ENCODE measurements around the gene PDS5B. TPM values are rescaled to one million over a fixed set of nuclear protein-coding genes. Genes with fewer than 3 reads are reported as not detected.

PDS5B gene
- total and polyA plus RNA-seq, 2 donors (not counting 1 experiment from before 2014, with no cell fraction given) = 6.6 to 62.9 TPM

- no peak overlapping the region for H3K9ac ChIP-seq (ENCODE audit: low read length)
- intact Hi-C loops (cut with micrococcal nuclease) = no loop called here
- peaks cover 43% of the 10 kb centered on the region for H4K20me1 ChIP-seq (ENCODE audit: control insufficient read depth, insufficient read depth, low read length, poor library complexity, severe bottlenecking)
- H2AFZ ChIP-seq (ENCODE audit: insufficient read depth, low read depth, low read length, poor library complexity, severe bottlenecking) = no peak overlapping the region
- peaks cover 0 to 3% of the 10 kb centered on the region in 2 donors for H3K4me1 ChIP-seq (ENCODE audit: control insufficient read depth in 2 of 2, insufficient read depth in 2 of 2, low read length in 2 of 2)
- H3K36me3 ChIP-seq (replicated peaks in 1 of 2; ENCODE audit: control extremely low read depth in 1 of 2, control insufficient read depth in 1 of 2, extremely low read depth in 1 of 2, insufficient read depth in 2 of 2, low read length in 1 of 2) = peaks cover 0 to 3% of the 10 kb centered on the region in 2 experiments
- POLR2A ChIA-PET = no interaction called here
- H3K27ac Mint-ChIP-seq = no peak overlapping the region
- peaks cover 3% of the 10 kb centered on the region for H3K9me3 Mint-ChIP-seq (ENCODE audit: insufficient read depth)
- H3K4me2 ChIP-seq (replicated peaks; ENCODE audit: low read depth, low read length, poor library complexity, severe bottlenecking) = no peak overlapping the region
- H3K27me3 ChIP-seq (replicated peaks in 1 of 4; ENCODE audit: control extremely low read depth in 1 of 4, control insufficient read depth in 3 of 4, insufficient read depth in 4 of 4, low read length in 3 of 4) = no peaks in the 10 kb centered on the region
- H3K27ac ChIP-seq (ENCODE audit: low read length in 2 of 2) = no peak overlapping the region
- H3K4me3 Mint-ChIP-seq = no peak overlapping the region
- H3K4me3 ChIP-seq (ENCODE audit: control extremely low read depth in 1 of 5, extremely low read depth in 1 of 5, insufficient read depth in 1 of 5, low read depth in 2 of 5, low read length in 4 of 5) = no peak overlapping the region
- H3K79me2 ChIP-seq (ENCODE audit: control insufficient read depth, insufficient read depth, low read length) = peaks cover 90% of the 10 kb centered on the region
- TF ChIP-seq CTCF (IDR thresholded peaks at IDR 0.05) = no peak
- no peak for TF ChIP-seq EZH2 (IDR thresholded peaks at IDR 0.05; ENCODE audit: borderline replicate concordance, insufficient read depth, low read depth, low read length, poor library complexity, severe bottlenecking)
- peaks cover 0 to 8% (median 0%) of the 10 kb centered on the region in 3 donors for H3K9me3 ChIP-seq (ENCODE audit: control extremely low read depth in 1 of 3, control insufficient read depth in 2 of 3, insufficient read depth in 1 of 3, low read length in 2 of 3)
- H3K27me3 Mint-ChIP-seq = no peaks in the 10 kb centered on the region
- CTCF ChIA-PET = no interaction called here
- no peak for ATAC-seq (ENCODE audit: low read depth)
- no CpG with 5 or more reads among the region's 1 CpG for WGBS (ENCODE audit: insufficient coverage)
- H3K4me1 Mint-ChIP-seq = peaks cover 53% of the 10 kb centered on the region
- DNase-seq = no peak
Observed at GRCh38 chr13:32610538-32610937, 24.3 kb downstream of the PDS5B start.

- H4K20me1 ChIP-seq (ENCODE audit: control insufficient read depth, insufficient read depth, low read length, poor library complexity, severe bottlenecking) = peaks cover 43% of the 10 kb centered on the region
- no peak overlapping the region for H3K4me3 ChIP-seq (ENCODE audit: control extremely low read depth in 1 of 5, extremely low read depth in 1 of 5, insufficient read depth in 1 of 5, low read depth in 2 of 5, low read length in 4 of 5)
- no peak overlapping the region for H2AFZ ChIP-seq (ENCODE audit: insufficient read depth, low read depth, low read length, poor library complexity, severe bottlenecking)
- POLR2A ChIA-PET = no interaction called here
- peaks cover 93% of the 10 kb centered on the region for H3K79me2 ChIP-seq (ENCODE audit: control insufficient read depth, insufficient read depth, low read length)
- ATAC-seq (ENCODE audit: low read depth) (no peak), DNase-seq (no peak)
- 83% methylated on average over 1 of the region's 1 CpG for WGBS (ENCODE audit: insufficient coverage)
- CTCF ChIA-PET = no interaction called here
- Mint-ChIP-seq H3K27ac (no peak overlapping the region), H3K4me3 (no peak overlapping the region), H3K27me3 (no peaks in the 10 kb centered on the region), H3K9me3 (ENCODE audit: insufficient read depth) (peaks cover 3% of the 10 kb centered on the region), H3K4me1 (peaks cover 51% of the 10 kb centered on the region)
- TF ChIP-seq CTCF (IDR thresholded peaks at IDR 0.05) (no peak), EZH2 (IDR thresholded peaks at IDR 0.05; ENCODE audit: borderline replicate concordance, insufficient read depth, low read depth, low read length, poor library complexity, severe bottlenecking) (no peak)
- H3K27me3 ChIP-seq (replicated peaks in 1 of 4; ENCODE audit: control extremely low read depth in 1 of 4, control insufficient read depth in 3 of 4, insufficient read depth in 4 of 4, low read length in 3 of 4) = no peaks in the 10 kb centered on the region
- H3K36me3 ChIP-seq (replicated peaks in 1 of 2; ENCODE audit: control extremely low read depth in 1 of 2, control insufficient read depth in 1 of 2, extremely low read depth in 1 of 2, insufficient read depth in 2 of 2, low read length in 1 of 2) = peaks cover 0 to 3% of the 10 kb centered on the region in 2 experiments
- no peak overlapping the region for H3K27ac ChIP-seq (ENCODE audit: low read length in 2 of 2)
- intact Hi-C loops (cut with micrococcal nuclease) = no loop called here
- peaks cover 0 to 3% of the 10 kb centered on the region in 2 donors for H3K4me1 ChIP-seq (ENCODE audit: control insufficient read depth in 2 of 2, insufficient read depth in 2 of 2, low read length in 2 of 2)
- H3K9me3 ChIP-seq (ENCODE audit: control extremely low read depth in 1 of 3, control insufficient read depth in 2 of 3, insufficient read depth in 1 of 3, low read length in 2 of 3) = peaks cover 0 to 10% (median 0%) of the 10 kb centered on the region in 3 donors
- no peak overlapping the region for H3K9ac ChIP-seq (ENCODE audit: low read length)
- no peak overlapping the region for H3K4me2 ChIP-seq (replicated peaks; ENCODE audit: low read depth, low read length, poor library complexity, severe bottlenecking)
Observed at GRCh38 chr13:32610977-32611376, 24.7 kb downstream of the PDS5B start.

All from B cell (primary cell).